Measurements from ENCODE around the gene CDK14.
"Not testable (repeated sequence)": the region's sequence is repeated elsewhere in the genome, so short reads cannot be mapped to it uniquely, and the experiment has no call there.

The CDK14 gene

DNA sequence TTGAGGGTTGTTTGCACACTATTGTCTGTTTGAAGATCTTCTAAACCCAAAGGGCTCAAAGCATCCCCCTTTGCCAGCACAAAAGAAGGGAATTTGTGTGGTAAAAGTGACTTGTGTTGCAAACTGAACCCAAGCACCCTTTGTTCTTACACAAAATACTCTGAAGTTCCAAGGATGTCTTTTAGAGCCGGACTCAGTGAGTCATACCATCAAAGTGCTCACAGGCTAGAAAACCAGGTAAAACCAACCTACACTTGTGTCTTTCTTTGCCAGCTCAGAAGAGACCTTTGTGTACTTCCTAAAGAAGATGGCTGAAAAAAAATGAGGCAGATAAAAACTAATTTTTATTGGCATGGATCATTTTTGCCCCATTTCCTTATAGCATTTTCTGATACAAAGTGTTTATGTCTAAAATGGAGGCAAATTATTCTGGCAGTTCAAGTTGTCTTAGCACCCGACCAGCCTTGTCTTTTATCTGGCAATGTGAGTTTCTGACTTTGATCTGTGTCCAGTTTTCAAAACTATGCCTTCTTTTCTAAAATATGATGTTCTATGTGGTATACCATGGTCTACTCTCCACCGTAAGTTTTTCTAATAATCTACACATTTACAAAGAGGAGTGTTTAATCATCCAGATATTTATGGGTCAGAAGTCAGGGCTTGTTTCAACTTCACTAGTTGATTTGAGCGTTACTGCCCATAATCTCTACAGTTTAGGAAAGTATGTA is 539.7 kb downstream of the CDK14 start:
- no peak for DNase-seq

DNA sequence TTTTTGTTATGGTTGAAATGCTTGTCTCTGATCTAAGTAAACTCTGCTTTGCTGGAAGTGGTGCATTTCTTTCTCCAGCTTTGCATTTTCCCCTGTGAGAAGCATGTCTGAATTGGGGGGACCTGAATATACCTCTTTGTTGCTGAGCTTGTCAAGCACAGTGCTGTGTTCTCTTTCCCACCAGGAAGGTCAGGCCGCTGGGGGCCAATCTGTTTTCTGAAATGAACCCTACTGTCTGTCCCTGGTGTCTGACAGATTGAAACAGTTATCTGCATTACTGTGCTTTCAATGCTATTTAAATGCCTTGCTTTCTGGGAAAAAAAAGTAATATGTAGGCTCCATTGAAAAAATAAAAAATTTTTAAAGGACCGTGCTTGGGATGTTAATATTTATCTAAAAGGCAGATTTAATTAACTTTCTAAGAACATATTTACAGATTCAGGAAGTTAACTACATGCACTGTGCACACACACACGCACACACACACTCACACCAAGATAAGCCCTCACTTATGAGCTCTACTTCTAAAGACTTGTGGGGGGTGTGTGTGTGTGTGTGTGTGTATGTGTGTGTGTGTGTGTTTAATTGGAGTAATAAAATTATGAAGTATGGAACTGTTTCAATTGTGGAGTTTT is 541.1 kb downstream of the CDK14 start:
- DNase-seq: no peak

DNA sequence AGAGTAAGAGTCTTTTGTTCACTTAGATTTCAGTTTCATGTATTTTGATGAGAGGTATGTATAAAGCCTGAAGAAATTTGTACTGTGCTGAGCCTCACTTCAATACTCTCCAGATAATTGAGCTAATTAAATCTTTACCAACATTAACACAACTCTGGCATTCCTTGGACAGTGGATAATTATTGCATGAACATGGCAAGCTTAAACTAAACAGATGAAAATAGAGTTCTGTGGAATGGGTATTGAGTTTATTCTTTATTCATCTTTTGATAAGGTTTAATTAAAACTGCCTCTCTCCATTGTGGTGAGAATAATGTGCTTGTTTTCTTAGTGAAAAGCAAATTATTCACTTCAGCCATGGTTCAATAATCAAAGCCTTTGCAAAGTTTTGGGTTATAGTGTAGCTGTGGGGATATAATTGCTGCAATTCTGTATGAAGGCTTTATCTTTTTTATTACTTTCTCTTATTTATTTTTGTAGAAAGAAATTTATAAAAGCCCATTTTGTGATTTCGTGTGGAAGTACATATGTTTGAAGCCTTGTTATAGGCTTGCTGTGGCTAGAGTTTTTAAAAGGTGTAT is 541.8 kb downstream of the CDK14 start:
- DNase-seq: no peak

DNA sequence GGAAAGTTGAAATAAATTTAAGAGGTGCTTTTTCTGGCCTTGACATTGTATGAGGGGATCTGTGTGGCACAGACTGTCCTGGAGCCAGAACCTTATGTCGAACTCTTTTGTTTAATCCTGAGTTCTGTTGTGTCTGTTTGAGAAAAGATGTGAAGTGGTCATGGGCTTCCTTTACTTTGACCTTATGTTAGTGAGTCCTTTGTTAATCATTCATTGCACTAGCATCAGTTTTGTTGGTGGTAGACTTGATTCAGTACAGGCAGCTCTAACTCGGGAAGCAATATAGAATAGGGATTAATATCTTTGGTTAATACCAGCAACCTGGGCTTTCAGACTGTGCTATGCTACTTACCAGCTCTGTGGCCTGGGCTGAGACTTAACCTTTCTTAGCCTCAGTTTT is 544.2 kb downstream of the CDK14 start:
- DNase-seq: no peak

DNA sequence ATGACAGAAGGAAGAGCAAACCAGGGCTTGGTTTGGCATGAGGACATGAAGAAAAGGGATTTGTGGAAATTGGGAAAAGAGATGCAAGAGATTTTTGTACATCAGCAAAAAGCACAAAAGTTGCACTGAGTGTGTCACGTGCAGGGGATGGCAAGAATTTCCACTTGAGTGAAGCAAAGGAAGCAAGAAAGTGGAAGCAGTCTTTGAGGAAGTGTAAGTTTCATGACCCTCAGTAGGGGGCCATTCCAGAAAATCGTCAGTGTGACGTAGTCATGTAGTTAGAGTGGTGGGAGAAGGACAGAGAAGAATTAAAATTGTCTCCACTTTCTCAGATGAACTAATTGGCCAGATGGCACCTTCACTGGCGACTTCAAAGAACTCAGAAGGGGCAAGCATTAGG is 544.9 kb downstream of the CDK14 start:
- DNase-seq: no peak

GRCh38 chr7:91142743-91143142 is 546.6 kb downstream of the CDK14 start:
- DNase-seq: no peak

DNA sequence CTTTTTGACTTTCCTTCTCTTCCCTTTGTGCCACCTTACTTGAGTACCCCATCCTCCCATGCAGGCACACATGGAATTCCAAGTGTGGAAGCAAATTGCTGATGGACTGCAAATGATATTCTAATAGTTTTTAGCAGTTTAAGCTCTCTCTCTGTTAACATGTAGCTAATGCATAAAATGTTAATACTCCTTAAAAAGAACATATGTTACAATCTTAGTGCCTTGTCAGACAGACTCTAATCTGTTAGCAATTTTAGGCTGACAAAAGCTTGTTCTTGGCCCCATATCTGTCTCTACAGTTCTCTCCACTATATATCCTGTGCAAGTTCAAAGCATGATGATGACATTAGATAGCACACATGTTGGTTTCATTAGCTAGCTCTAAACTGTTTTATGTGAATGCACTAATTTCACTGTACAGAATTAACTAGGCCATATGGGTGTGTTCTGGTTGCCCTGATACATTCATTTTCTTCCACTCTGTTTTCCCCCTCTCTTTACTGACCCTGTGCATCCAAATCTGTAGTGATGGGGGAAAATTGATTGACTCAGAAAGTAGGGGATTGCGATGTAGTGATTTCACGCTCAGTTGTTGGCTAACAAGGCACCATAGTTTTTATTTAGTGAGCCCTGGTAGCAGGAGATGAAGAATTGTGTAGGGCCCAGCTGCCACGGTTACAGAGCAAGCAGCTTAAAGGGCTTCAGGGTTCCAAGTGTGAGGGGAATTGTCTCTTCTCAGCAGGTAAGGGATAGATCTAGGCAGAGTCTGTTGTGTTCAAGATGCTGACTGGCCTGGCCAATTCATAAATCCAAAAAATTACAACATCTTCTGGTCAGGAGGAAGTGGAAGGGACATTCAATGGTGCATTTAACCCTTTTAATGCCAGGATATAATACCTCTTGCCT is 553.5 kb downstream of the CDK14 start:
- DNase-seq: no peak

DNA sequence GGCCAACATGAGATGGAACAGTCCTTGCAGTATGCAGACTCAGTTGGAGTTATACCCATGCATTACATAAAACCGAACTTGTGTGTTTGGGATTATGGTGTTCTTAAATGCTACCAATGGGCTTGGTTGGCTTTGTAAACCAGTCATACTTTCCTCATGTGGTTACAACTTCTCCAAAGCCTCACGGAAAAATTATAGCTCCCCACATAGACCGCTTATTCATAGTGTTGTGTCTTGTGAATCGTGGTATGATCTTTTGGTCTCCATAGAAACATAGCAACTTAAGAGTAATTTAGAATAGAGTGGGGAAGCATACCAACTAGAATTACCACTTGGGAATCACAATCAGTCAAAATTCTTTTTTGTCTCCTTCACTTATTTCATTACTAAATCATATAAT is 555.8 kb downstream of the CDK14 start:
- no peak for DNase-seq

DNA sequence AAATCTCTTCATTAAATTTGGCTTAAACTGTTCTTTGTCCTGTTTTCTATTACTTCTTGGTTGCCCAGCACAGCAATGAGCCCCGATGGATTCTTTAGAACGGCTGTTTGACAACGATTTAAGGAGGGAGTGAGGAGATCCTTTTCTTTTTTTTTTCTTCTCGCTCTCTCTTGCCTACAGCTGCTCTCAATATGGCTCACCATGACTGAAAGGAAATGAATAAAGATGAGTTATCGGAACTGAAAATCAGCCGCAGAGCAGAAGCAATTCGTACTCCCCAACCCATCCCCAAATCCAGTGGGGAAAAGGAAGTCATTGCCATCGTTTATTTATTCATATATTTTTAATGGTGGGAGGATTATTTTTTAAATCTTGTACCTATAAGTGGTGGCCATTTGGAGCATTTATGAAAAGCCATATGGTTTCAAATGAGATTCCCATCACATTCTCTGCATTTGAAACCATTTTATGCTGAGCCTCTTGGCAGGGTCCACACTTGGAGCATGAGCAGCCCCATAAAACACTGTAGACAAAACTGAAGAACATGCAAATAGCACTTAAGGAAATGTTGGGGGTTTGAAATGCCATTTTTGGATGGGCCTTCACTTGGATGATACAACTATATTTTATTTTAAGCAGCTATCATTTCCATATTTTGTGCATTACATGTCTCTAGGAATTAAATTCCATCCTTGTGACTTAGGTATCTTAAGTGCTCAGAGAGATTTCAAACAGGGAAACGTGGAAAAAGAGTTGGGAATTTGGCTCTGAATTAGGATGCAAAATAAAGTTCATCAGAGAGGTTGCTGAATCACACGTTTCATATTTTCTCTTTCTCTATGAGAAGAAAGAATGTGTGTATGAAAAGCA is 560.4 kb downstream of the CDK14 start:
- DNase-seq: no peak

DNA sequence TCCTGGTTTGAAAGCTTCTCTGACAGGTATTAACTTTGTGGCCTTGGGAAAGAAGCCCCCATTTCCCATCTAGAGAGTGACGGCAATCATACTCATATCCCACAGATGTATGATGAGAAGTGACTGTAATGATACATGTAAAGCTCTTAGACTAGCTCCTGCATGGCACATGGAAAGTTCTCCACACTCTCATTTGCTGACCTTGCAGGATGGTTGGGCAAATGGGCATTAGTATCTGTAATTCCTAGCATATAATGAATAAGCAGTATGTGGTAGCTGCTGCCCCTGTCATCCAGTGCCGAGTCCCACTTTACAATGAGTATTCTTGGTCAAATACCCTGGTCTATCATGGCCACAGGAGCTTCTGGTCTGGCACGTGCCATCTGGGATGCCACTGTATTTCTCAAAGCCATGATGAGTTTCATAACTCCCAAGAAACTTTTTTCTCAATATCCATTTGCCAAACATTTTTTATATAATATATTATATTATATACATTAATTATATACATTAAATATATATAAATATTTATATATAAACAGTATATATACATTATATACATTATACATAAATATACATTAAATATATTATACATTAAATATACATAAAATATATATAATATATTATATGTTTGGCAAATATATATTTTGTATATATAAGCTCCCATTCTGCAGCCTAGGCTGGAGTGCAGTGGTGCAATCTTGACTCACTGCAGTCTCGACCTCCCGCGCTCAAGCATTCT is 561.6 kb downstream of the CDK14 start:
- no peak for DNase-seq

- DNase-seq: no peak
Measured at GRCh38 chr7:91162436-91162835, 566.3 kb downstream of the CDK14 start.

DNA sequence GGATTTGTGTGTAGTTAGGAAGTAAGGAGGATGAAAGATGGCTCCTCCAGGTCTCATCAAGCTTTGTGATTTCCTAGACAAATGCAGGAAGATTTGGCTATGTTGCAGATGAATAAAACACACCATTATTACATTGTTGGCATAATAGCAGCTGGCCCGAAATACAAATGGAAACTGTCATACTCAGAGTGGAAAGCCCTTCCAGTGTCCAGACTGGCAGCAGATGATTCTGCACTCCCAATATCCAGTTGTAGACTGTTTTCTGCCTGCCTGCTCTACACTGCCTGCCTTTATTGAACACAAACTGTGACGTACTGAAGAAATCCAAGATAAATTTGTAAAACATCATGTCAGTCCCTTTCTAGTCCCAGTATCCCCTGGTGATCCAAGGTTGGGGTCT is 568.4 kb downstream of the CDK14 start:
- DNase-seq: no peak

GRCh38 chr7:91165006-91165845 is 569.1 kb downstream of the CDK14 start:
- no peak for DNase-seq

DNA sequence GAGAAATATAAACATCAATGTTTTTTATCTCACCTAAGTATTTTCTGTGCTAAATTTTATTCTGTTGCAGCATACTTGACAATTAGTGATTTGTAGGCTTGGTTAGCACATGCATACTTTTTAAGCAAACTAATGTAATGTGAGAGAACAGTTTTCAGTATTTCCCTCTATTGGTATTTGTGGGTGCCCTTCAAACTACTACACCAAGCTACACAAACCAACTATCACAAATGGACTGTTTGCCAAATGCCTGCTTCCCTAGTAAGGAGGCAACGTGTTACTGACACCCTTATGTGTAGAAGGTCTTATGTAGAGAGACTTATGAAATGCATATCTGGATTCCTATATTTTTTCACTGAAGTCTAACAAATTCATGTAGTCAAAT is 569.7 kb downstream of the CDK14 start:
- DNase-seq: no peak

GRCh38 chr7:91168871-91169829 is 573.0 kb downstream of the CDK14 start:
- DNase-seq: no peak

- no peak for DNase-seq
Measured at GRCh38 chr7:91169830-91170191, 573.7 kb downstream of the CDK14 start.

DNA sequence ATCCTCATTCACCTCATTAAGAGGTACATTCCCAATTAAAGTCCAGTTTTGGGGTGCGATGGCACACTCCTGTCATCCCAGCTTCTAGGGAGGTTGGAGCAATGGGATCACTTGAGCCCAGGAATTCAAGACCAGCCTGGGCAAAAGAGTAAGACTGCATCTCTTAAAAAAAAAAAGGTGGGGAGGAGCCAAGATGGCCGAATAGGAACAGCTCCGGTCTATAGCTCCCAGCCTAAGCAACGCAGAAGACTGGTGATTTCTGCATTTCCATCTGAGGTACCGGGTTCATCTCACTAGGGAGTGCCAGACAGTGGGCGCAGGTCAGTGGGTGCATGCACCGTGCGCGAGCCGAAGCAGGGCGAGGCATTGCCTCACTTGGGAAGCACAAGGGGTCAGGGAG is 577.1 kb downstream of the CDK14 start:
- DNase-seq: not testable (repeated sequence)

- DNase-seq: no peak
Measured at GRCh38 chr7:91180746-91181145, 584.6 kb downstream of the CDK14 start.

- DNase-seq: no peak
Measured at GRCh38 chr7:91181949-91182348, 585.8 kb downstream of the CDK14 start.

Data from SW 1271 (cell line).